ENCODE data around the gene PLVAP. TPM values are rescaled to one million over a fixed set of nuclear protein-coding genes. Genes with fewer than 3 reads are reported as not detected.

PLVAP gene
- total RNA-seq, 4 donors from 2014 or later = 41.4 to 110 (median 67.9) TPM

DNA sequence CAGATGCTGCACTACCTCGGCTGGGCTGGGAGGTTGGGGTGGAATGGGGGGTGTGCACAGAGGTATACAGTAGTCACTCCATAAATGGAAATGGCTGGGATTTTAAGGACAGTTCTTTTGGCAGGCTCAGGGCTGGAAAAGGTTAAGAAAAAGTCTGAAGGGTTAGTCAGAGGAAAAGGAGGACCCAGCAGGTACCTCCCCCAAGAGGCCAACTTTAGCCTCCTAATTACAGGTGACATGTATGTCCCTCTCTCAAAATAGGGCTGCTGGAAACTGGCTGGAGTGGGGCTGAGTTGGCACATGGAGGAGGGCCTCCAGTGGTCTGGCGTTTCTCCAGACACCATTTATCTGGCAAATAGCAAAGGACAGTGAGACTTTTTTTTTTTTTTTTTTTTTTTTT lies 15.9 kb upstream of the PLVAP start:
- no peak for TF ChIP-seq EP300 (IDR thresholded peaks at IDR 0.05)
- no peak for TF ChIP-seq CTCF (IDR thresholded peaks at IDR 0.05)
- TF ChIP-seq POLR2A (IDR thresholded peaks at IDR 0.05) = no peak
- no peak for TF ChIP-seq POLR2AphosphoS5 (IDR thresholded peaks at IDR 0.05)
- no peak overlapping the region for H3K27ac ChIP-seq
- peaks cover 82% of the 10 kb centered on the region for H3K27me3 ChIP-seq
- peaks cover 0 to 40% (median 7%) of the 10 kb centered on the region in 3 donors for H3K4me1 ChIP-seq
- WGBS, 2 donors (ENCODE audit: low coverage in 1 of 2) = 20 to 56% methylated on average over 1 to 2 of the region's 2 CpGs
- no peak overlapping the region for H3K4me3 ChIP-seq
- peaks cover 0 to 15% (median 0%) of the 10 kb centered on the region in 3 donors for H3K9me3 ChIP-seq
- no peak for ATAC-seq
- peaks cover 0 to 6% of the 10 kb centered on the region in 2 donors for H3K36me3 ChIP-seq

- no peaks in the 10 kb centered on the region for H3K36me3 ChIP-seq
- no peak for ATAC-seq
- peaks cover 0 to 40% (median 7%) of the 10 kb centered on the region in 3 donors for H3K4me1 ChIP-seq
- H3K4me3 ChIP-seq = peak overlapping the region in 1 of 2 donors; percentile 49
- H3K27ac ChIP-seq = no peak overlapping the region
- 4 to 6% methylated on average over 4 to 15 of the region's 26 CpGs for WGBS, 2 donors (ENCODE audit: low coverage in 1 of 2)
- H3K27me3 ChIP-seq = peaks cover 70% of the 10 kb centered on the region
- TF ChIP-seq EP300 (IDR thresholded peaks at IDR 0.05) (no peak), CTCF (IDR thresholded peaks at IDR 0.05) (no peak), POLR2AphosphoS5 (IDR thresholded peaks at IDR 0.05) (no peak), POLR2A (IDR thresholded peaks at IDR 0.05) (no peak)
- H3K9me3 ChIP-seq = peaks cover 0 to 15% (median 0%) of the 10 kb centered on the region in 3 donors
Observed at GRCh38 chr19:17391371-17392151, 14.4 kb upstream of the PLVAP start.

GRCh38 chr19:17390665-17391370 lies 13.7 kb upstream of the PLVAP start:
- H3K4me3 ChIP-seq = peak overlapping the region; percentile 11 to 49

DNA sequence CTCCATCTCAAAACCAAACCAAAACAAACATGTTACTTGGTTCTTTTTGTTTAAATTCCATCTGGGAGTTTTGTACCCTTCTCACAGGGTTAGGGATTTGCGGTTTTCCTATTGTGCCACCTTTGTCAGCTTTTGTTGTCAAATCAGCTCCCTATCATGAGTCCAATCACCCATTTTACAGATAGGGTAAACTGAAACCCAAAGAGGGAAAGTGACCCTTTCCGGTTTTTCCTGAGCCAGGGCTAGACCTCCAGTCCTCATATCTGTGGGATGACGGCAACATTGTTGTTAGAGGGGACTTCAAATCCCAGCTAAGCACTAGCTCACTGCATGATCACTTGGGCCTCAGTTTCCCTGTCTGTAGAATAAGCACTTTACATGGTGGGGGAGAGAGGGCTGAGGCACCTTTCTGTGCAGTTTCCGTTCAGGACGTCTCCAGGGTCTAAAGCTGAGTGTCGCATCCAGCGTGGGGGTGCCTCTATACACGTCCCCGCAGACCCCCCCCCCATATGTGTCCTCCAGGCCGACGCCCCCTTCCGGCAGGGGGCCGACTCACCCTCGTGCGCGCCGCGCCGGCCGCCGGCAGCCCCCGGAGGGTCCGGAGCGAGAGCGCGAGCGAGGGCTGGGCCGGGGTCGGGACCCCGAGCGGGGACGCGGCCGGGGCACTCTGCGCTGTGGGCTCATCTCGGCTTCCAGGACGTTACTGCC lies 13.0 kb upstream of the PLVAP start:
- no peak for TF ChIP-seq CTCF (IDR thresholded peaks at IDR 0.05)
- TF ChIP-seq POLR2AphosphoS5 (IDR thresholded peaks at IDR 0.05) = no peak
- TF ChIP-seq POLR2A (IDR thresholded peaks at IDR 0.05) = no peak
- TF ChIP-seq EP300 (IDR thresholded peaks at IDR 0.05) = no peak
- Histone ChIP-seq H3K4me1 (peaks cover 0 to 37% (median 7%) of the 10 kb centered on the region in 3 donors), H3K27me3 (peaks cover 64% of the 10 kb centered on the region), H3K9me3 (peaks cover 0 to 15% (median 0%) of the 10 kb centered on the region in 3 donors), H3K4me3 (peak overlapping the region; percentile 11 to 49), H3K36me3 (no peaks in the 10 kb centered on the region), H3K27ac (peak overlapping the region in 1 of 4 donors; percentile 23)
- 57% methylated on average over 3 of the region's 37 CpGs; no CpG with 5 or more reads in 1 of the 2 donors for WGBS, 2 donors (ENCODE audit: low coverage in 1 of 2)
- no peak for ATAC-seq

More at GRCh38 chr19:17390665-17391370, 13.7 kb upstream of the PLVAP start:
- Histone ChIP-seq H3K4me1 (peaks cover 0 to 40% (median 7%) of the 10 kb centered on the region in 3 donors), H3K27ac (peak overlapping the region in 1 of 4 donors; percentile 23), H3K36me3 (no peaks in the 10 kb centered on the region), H3K9me3 (peaks cover 0 to 15% (median 0%) of the 10 kb centered on the region in 3 donors), H3K27me3 (peaks cover 67% of the 10 kb centered on the region)
- 0 to 1% methylated on average over 5 to 18 of the region's 50 CpGs for WGBS, 2 donors (ENCODE audit: low coverage in 1 of 2)
- TF ChIP-seq POLR2A (IDR thresholded peaks at IDR 0.05) (no peak), POLR2AphosphoS5 (IDR thresholded peaks at IDR 0.05) (no peak), CTCF (IDR thresholded peaks at IDR 0.05) (peak; percentile 27 to 85 (median 73)), EP300 (IDR thresholded peaks at IDR 0.05) (no peak)
- ATAC-seq = peak; percentile 97

Measured in gastroesophageal sphincter (tissue), 4 donors.